ENCODE results near the gene OCRL. TPM values are rescaled to one million over a fixed set of nuclear protein-coding genes. Genes with fewer than 3 reads are reported as not detected.

OCRL gene
- total RNA-seq, 1 experiment from 2014 or later, result 18.1 TPM

DNA sequence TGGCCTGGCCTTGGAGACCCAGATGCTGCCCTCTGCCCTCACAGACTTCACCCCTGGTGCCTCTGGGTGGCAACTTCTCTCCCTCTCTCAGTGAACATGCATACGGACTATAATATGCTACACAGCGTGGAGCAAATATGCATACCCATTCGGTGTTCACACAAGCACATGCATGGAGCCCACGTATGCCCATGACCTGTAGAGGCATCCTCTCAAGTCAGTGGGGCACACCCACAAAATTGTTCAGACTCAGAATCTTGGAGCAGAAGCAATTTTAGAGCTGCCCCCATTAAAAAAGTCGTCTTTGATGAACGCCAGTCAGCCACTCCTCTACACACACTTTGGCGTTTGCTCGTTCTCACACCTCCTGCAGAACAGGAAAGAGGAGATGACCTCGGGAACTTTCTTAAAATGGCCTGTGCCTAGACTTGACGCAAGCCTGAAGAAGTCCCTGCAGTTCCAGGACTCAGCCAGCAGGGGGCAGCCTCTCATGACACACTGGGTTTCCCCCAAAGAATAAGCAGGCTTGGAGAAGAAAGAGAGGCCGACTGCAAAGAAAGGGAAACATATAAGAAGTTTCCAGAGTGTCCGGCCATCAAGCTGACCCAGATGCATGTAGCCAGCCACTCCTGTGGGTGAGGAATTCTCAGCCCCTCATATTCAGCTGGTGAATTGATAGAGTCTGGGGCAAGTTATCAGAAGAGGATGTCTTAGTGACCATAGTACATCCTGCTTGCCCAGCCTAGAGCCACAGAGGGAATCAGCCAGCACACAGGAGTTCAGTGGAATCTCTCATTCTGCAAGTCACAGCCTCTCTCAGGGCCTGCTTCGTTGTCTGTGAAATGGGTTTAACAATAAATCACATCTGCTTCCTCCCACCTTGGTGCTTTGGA is 97.4 kb downstream of the OCRL start:
- peak; percentile 53 to 57 for DNase-seq (ENCODE audit: low read depth in 1 of 2, low spot score in 2 of 2)

DNA sequence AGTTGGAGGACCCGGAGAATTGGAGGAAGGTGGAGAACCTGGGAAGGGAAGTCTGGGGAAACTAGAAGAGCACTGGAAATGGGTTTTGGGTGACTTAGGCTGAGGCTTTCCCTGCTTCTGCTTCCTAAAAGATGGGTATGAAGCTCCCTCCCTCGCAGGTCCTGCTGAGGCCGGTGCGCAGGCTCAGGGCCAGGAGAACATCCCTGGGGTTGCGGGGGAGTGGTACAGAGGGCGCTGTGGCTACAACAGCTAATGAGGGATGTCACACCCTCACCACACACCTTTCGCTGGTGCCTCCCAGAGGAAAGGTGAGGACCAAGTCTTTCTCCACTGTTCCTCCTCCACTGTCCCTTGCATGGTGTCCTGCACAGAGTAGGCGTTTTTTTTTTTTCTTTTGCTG is 98.9 kb downstream of the OCRL start:
- Histone ChIP-seq H3K9me3 (replicated peaks) (no peaks in the 10 kb centered on the region), H3K4me3 (no peak overlapping the region), H3K27ac (no peak overlapping the region), H3K4me1 (replicated peaks) (peaks cover 5% of the 10 kb centered on the region; the same call in 1 of the 2 replicates), H3K36me3 (no peaks in the 10 kb centered on the region), H3K27me3 (replicated peaks) (no peaks in the 10 kb centered on the region)
- no peak for DNase-seq (ENCODE audit: low read depth in 1 of 2, low spot score in 2 of 2)

More for the DNA sequence above, 97.4 kb downstream of the OCRL start:
- no peaks in the 10 kb centered on the region for H3K9me3 ChIP-seq (replicated peaks)
- H3K27me3 ChIP-seq (replicated peaks), result no peaks in the 10 kb centered on the region
- H3K4me3 ChIP-seq, result no peak overlapping the region
- H3K36me3 ChIP-seq, result no peaks in the 10 kb centered on the region
- H3K4me1 ChIP-seq (replicated peaks), result peaks cover 5% of the 10 kb centered on the region; the same call in 1 of the 2 replicates
- H3K27ac ChIP-seq, result no peak overlapping the region

DNA sequence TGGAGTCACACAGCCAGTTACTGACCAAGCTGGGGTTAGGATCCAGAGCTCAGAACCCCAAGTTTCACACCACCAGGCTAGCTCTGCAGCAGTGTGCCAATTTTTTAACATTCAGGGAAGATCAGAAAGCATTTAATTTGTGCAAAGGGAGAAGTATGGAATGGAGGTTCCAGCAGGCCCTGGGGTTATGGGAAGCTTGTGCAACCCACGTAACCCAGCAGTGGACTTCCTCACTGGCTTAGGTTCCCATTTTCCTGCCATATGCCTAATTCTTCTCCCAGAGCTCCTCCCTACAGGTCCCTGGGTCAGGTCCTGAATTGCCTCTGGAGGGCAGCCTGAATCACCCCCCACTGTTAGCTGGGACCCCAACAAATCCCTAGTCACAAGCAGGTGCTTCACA is 100.7 kb downstream of the OCRL start:
- peaks cover 5% of the 10 kb centered on the region; the same call in 1 of the 2 replicates for H3K4me1 ChIP-seq (replicated peaks)
- H3K27ac ChIP-seq, result no peak overlapping the region
- no peak for DNase-seq (ENCODE audit: low read depth in 1 of 2, low spot score in 2 of 2)
- H3K27me3 ChIP-seq (replicated peaks), result no peaks in the 10 kb centered on the region
- no peaks in the 10 kb centered on the region for H3K9me3 ChIP-seq (replicated peaks)
- H3K36me3 ChIP-seq, result no peaks in the 10 kb centered on the region
- H3K4me3 ChIP-seq, result no peak overlapping the region

DNA sequence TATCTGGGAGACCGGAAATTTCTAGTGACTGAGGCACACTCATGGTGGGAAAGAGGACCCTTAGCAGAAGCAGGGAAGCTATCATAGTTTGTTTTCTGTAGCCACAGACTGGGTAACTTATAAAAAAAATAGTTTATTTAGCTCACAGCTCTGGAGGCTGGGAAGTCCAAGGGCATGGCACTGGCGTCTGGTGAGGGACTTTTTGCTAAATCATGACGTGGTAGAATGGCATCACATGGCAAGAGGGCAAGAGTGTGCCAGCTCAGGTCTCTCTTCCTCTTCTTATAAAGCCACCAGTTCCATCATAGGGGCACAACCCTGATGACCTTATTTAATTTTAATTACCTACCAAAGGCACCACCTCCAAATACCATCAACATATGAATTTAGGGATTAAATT is 101.4 kb downstream of the OCRL start:
- DNase-seq (ENCODE audit: low read depth in 1 of 2, low spot score in 2 of 2), result no peak
- H3K27me3 ChIP-seq (replicated peaks), result no peaks in the 10 kb centered on the region
- H3K27ac ChIP-seq, result no peak overlapping the region
- H3K4me1 ChIP-seq (replicated peaks), result peaks cover 5% of the 10 kb centered on the region; the same call in 1 of the 2 replicates
- H3K4me3 ChIP-seq, result no peak overlapping the region
- no peaks in the 10 kb centered on the region for H3K36me3 ChIP-seq
- no peaks in the 10 kb centered on the region for H3K9me3 ChIP-seq (replicated peaks)

DNA sequence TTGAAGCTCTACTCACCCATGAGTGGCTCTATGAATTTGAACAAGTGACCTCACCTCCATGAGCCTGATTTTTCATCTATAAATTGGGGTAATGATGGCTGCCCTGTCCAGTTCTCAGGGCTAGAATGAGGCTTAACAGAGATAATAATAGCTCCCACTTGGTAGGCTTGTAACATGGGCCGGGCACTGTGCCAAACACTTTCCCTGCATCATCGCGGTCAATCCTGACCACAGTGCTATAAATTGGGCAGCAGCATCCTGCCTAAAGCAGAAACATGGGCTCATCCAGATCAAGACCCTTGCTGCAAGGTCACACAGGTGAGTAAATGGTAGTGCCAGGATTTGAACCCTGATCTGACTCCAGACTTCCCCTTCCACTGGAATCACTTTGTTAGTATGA is 101.9 kb downstream of the OCRL start:
- Histone ChIP-seq H3K27me3 (replicated peaks) (no peaks in the 10 kb centered on the region), H3K36me3 (no peaks in the 10 kb centered on the region), H3K4me3 (no peak overlapping the region), H3K27ac (no peak overlapping the region), H3K4me1 (replicated peaks) (peaks cover 5% of the 10 kb centered on the region; the same call in 1 of the 2 replicates), H3K9me3 (replicated peaks) (no peaks in the 10 kb centered on the region)
- peak in 1 of 2 experiments; percentile 55 for DNase-seq (ENCODE audit: low read depth in 1 of 2, low spot score in 2 of 2)

Other genes with a start within 250 kb of the OCRL start
- 58.4 and 60.1 TPM in 2 replicates for gene SMARCA1, start 16.8 kb upstream of the OCRL start, total RNA-seq (2014; rRNA removed; shearing (Covaris generic))
- gene APLN, start 114.7 kb downstream of the OCRL start, total RNA-seq (2014; rRNA removed; shearing (Covaris generic)), result 1.7 and 2.6 TPM in 2 replicates
- 0.03 TPM in 1 of 2 replicates, not detected in the other for gene XPNPEP2, start 198.7 kb downstream of the OCRL start, total RNA-seq (2014; rRNA removed; shearing (Covaris generic))
- gene SASH3, start 239.7 kb downstream of the OCRL start, total RNA-seq (2014; rRNA removed; shearing (Covaris generic)), result not detected in 2 replicates

Measured in SJSA1 (cell line).